Caco-2 (cell line): ENCODE results near the gene GCKR. TPM values are rescaled to one million over a fixed set of nuclear protein-coding genes. Genes with fewer than 3 reads are reported as not detected.
"Not testable (repeated sequence)": the region's sequence is repeated elsewhere in the genome, so short reads cannot be mapped to it uniquely, and the experiment has no call there.

Experiments
- BruUV-seq: library from RNA; stranded (reverse); fragments of 400-500 nt; replicated peaks from 2 replicates; lab custom pipeline; 2021; lab: Mats Ljungman, UMichigan
- CTCF ChIA-PET: fragments of 300-600 bp; sonication (Branson Sonifier 250); formaldehyde crosslinking; loops from one replicate; lab custom pipeline; 2022; ENCODE audit warnings: antibody characterized with exemption; lab: Charles Lee
- POLR2A ChIA-PET: fragments of 300-600 bp; sonication (Branson Sonifier 250); formaldehyde crosslinking; loops from one replicate; lab custom pipeline; 2022; ENCODE audit warnings: antibody characterized with exemption; lab: Charles Lee
- DNase-seq, 2 experiments: peaks; one replicate each; pipeline versions ENCODE4 v3.0.0 to v3.0.0-alpha.2; 2020 to 2022
- H3K27me3 ChIP-seq: replicated peaks from 2 replicates; pipeline ENCODE4 v1.6.0; 2011; ENCODE audit warnings: low read length; ENCODE audit not compliant: control insufficient read depth, insufficient read depth
- H3K36me3 ChIP-seq: 2 replicates; pipeline ENCODE4 v1.5.1; 2011; ENCODE audit warnings: low read length; ENCODE audit not compliant: control insufficient read depth, insufficient read depth
- H3K4me1 ChIP-seq: fragments of 250-450 bp; sonication (Bioruptor Pico); 2 replicates; pipeline ENCODE4 v1.5.1; 2020; ENCODE audit warnings: mild to moderate bottlenecking
- H3K4me3 ChIP-seq: 2 replicates; pipeline ENCODE4 v1.5.1; 2011; ENCODE audit warnings: low read depth, mild to moderate bottlenecking, control low read depth, low read length
- H3K9me3 ChIP-seq: fragments of 250-450 bp; sonication (Bioruptor Pico); 2 replicates; pipeline ENCODE4 v1.5.1; 2020; ENCODE audit warnings: mild to moderate bottlenecking, moderate library complexity
- H3K27ac Mint-ChIP-seq: one replicate; pipeline ENCODE4 v1.8.0; 2022; ENCODE audit warnings: mixed read lengths; ENCODE audit not compliant: unreplicated experiment
- H3K27me3 Mint-ChIP-seq: one replicate; pipeline ENCODE4 v1.8.0; 2022; ENCODE audit warnings: mixed read lengths; ENCODE audit not compliant: insufficient read depth, unreplicated experiment
- H3K36me3 Mint-ChIP-seq: one replicate; pipeline ENCODE4 v1.8.0; 2022; ENCODE audit warnings: mild to moderate bottlenecking, mixed read lengths; ENCODE audit not compliant: insufficient read depth, unreplicated experiment
- H3K4me1 Mint-ChIP-seq: one replicate; pipeline ENCODE4 v1.8.0; 2022; ENCODE audit warnings: low read depth, mixed read lengths; ENCODE audit not compliant: unreplicated experiment
- H3K4me3 Mint-ChIP-seq: one replicate; pipeline ENCODE4 v1.8.0; 2022; ENCODE audit warnings: mild to moderate bottlenecking, moderate library complexity, mixed read lengths; ENCODE audit not compliant: unreplicated experiment
- H3K9me3 Mint-ChIP-seq: one replicate; pipeline ENCODE4 v1.8.0; 2022; ENCODE audit warnings: mixed read lengths; ENCODE audit not compliant: unreplicated experiment
- CTCF ChIP-seq, 2 experiments: fragments of 200-600 bp in 1 of 2; IDR thresholded peaks; 1 replicate in 1 of 2; 2 replicates in 1 of 2; pipeline versions ENCODE4 v1.5.1 to v1.8.0; 2011 to 2022; ENCODE audit warnings: antibody characterized with exemption in 1 of 2, control low read depth in 1 of 2, inconsistent platforms in 1 of 2, low read depth in 1 of 2, low read length in 1 of 2, mild to moderate bottlenecking in 1 of 2, moderate library complexity in 1 of 2; ENCODE audit not compliant: insufficient read depth in 1 of 2, severe bottlenecking in 1 of 2, unreplicated experiment in 1 of 2
- intact Hi-C: fragments of 100-400 bp; cut with micrococcal nuclease; formaldehyde crosslinking; loops from one replicate; pipeline ENCODE4 v1.10.0; 2022; ENCODE audit not compliant: unreplicated experiment
- total RNA-seq: library from RNA; stranded (reverse); gene quantifications from 2 replicates; pipeline ENCODE4 v1.2.3, GENCODE V29; 2022

The GCKR gene
- total RNA-seq, 1 experiment from 2014 or later = not detected

- Mint-ChIP-seq H3K36me3 (no peaks in the 10 kb centered on the region), H3K9me3 (no peaks in the 10 kb centered on the region), H3K27me3 (peaks cover 11% of the 10 kb centered on the region), H3K4me3 (no peak overlapping the region), H3K4me1 (no peaks in the 10 kb centered on the region), H3K27ac (no peak overlapping the region)
- H3K4me3 ChIP-seq = no peak overlapping the region
- no peaks in the 10 kb centered on the region for H3K4me1 ChIP-seq
- no TSS peak for BruUV-seq
- ChIA-PET CTCF (no interaction called here), POLR2A (no interaction called here)
- H3K27me3 ChIP-seq = no peaks in the 10 kb centered on the region
- no peaks in the 10 kb centered on the region for H3K9me3 ChIP-seq
- no peaks in the 10 kb centered on the region for H3K36me3 ChIP-seq
- DNase-seq = no peak
- intact Hi-C loops = no loop called here
- no peak for TF ChIP-seq CTCF (IDR thresholded peaks at IDR 0.05; ENCODE audit: insufficient read depth in 1 of 2, low read depth in 1 of 2, low read length in 1 of 2, severe bottlenecking in 1 of 2, unreplicated experiment in 1 of 2)
Measured at GRCh38 chr2:27527182-27527581, 30.5 kb downstream of the GCKR start.

GRCh38 chr2:27531983-27532382 lies 35.3 kb downstream of the GCKR start:
- TF ChIP-seq CTCF (IDR thresholded peaks at IDR 0.05; ENCODE audit: insufficient read depth in 1 of 2, low read depth in 1 of 2, low read length in 1 of 2, severe bottlenecking in 1 of 2, unreplicated experiment in 1 of 2) = no peak
- no TSS peak for BruUV-seq
- H3K9me3 Mint-ChIP-seq = no peaks in the 10 kb centered on the region
- Histone ChIP-seq H3K9me3 (no peaks in the 10 kb centered on the region), H3K4me1 (no peaks in the 10 kb centered on the region), H3K36me3 (no peaks in the 10 kb centered on the region), H3K4me3 (no peak overlapping the region), H3K27me3 (no peaks in the 10 kb centered on the region; the same call in 1 of the 2 replicates)
- no peak overlapping the region for H3K4me3 Mint-ChIP-seq
- ChIA-PET CTCF (no interaction called here), POLR2A (no interaction called here)
- H3K4me1 Mint-ChIP-seq = no peaks in the 10 kb centered on the region
- H3K36me3 Mint-ChIP-seq = no peaks in the 10 kb centered on the region
- intact Hi-C loops = no loop called here
- H3K27ac Mint-ChIP-seq = no peak overlapping the region
- DNase-seq = no peak
- H3K27me3 Mint-ChIP-seq = peaks cover 7% of the 10 kb centered on the region

GRCh38 chr2:27537287-27537686 lies 40.6 kb downstream of the GCKR start:
- POLR2A ChIA-PET = no interaction called here
- no peaks in the 10 kb centered on the region for H3K4me1 ChIP-seq
- TF ChIP-seq CTCF (IDR thresholded peaks at IDR 0.05; ENCODE audit: insufficient read depth in 1 of 2, low read depth in 1 of 2, low read length in 1 of 2, severe bottlenecking in 1 of 2, unreplicated experiment in 1 of 2) = no peak
- H3K27ac Mint-ChIP-seq = no peak overlapping the region
- no peaks in the 10 kb centered on the region for H3K9me3 Mint-ChIP-seq
- H3K27me3 Mint-ChIP-seq = peaks cover 2% of the 10 kb centered on the region
- BruUV-seq = no TSS peak
- H3K36me3 Mint-ChIP-seq = no peaks in the 10 kb centered on the region
- no peaks in the 10 kb centered on the region for H3K36me3 ChIP-seq
- intact Hi-C loops = no loop called here
- H3K27me3 ChIP-seq = no peaks in the 10 kb centered on the region; the same call in 1 of the 2 replicates
- no peak overlapping the region for H3K4me3 Mint-ChIP-seq
- CTCF ChIA-PET = no interaction called here
- no peak overlapping the region for H3K4me3 ChIP-seq
- no peak for DNase-seq
- H3K9me3 ChIP-seq = no peaks in the 10 kb centered on the region
- no peaks in the 10 kb centered on the region for H3K4me1 Mint-ChIP-seq

GRCh38 chr2:27538839-27539450 lies 42.3 kb downstream of the GCKR start:
- intact Hi-C loops, BruUV-seq, H3K27me3 Mint-ChIP-seq, POLR2A ChIA-PET, H3K36me3 Mint-ChIP-seq, H3K4me3 ChIP-seq, DNase-seq, H3K27ac Mint-ChIP-seq, H3K9me3 ChIP-seq, H3K36me3 ChIP-seq, H3K4me1 ChIP-seq, H3K4me3 Mint-ChIP-seq, H3K4me1 Mint-ChIP-seq, H3K9me3 Mint-ChIP-seq, H3K27me3 ChIP-seq, CTCF ChIA-PET: not testable (repeated sequence)

GRCh38 chr2:27539649-27540048 lies 43.0 kb downstream of the GCKR start:
- H3K9me3 ChIP-seq, H3K4me1 Mint-ChIP-seq, H3K36me3 ChIP-seq, H3K27me3 Mint-ChIP-seq, BruUV-seq, H3K27ac Mint-ChIP-seq, H3K36me3 Mint-ChIP-seq, POLR2A ChIA-PET, CTCF ChIA-PET, H3K4me3 ChIP-seq, H3K4me1 ChIP-seq, H3K4me3 Mint-ChIP-seq, H3K27me3 ChIP-seq, DNase-seq, H3K9me3 Mint-ChIP-seq: not testable (repeated sequence)
- intact Hi-C loops = loop anchor here (5.0 kb wide), 1 partner anchor 843 kb away; no protein-coding TSS in a partner anchor
